Right lobe of liver (tissue), 4 donors: ENCODE measurements around the gene C1QTNF4.
"Not testable (repeated sequence)": the region's sequence is repeated elsewhere in the genome, so short reads cannot be mapped to it uniquely, and the experiment has no call there.

Source experiments
- POLR2A ChIP-seq: fragments of 450-650 bp; IDR thresholded peaks from one replicate; pipeline ENCODE4 v1.6.1; 2017; ENCODE audit warnings: antibody characterized with exemption, mild to moderate bottlenecking
- TF ChIP-seq, protein P1 (sequence below), 4 donors: fragments of 200-600 bp in 3 of 4; fragments of 450-650 bp in 1 of 4; IDR thresholded peaks; one replicate each; pipeline versions ENCODE4 v1.5.1 to v1.8.0; 2016 to 2022; ENCODE audit warnings: antibody characterized with exemption in 4 of 4, mild to moderate bottlenecking in 2 of 4
- donor health status: DM: no; HTN: no; CAD: no.
- donor health status: DM: no; HTN: no; CAD: no.
- donor health status: DM: no; HTN: yes; CAD: no.

GRCh38 chr11:47640506-47640905, 46.3 kb upstream of the C1QTNF4 start:
- TF ChIP-seq, protein P1, sequence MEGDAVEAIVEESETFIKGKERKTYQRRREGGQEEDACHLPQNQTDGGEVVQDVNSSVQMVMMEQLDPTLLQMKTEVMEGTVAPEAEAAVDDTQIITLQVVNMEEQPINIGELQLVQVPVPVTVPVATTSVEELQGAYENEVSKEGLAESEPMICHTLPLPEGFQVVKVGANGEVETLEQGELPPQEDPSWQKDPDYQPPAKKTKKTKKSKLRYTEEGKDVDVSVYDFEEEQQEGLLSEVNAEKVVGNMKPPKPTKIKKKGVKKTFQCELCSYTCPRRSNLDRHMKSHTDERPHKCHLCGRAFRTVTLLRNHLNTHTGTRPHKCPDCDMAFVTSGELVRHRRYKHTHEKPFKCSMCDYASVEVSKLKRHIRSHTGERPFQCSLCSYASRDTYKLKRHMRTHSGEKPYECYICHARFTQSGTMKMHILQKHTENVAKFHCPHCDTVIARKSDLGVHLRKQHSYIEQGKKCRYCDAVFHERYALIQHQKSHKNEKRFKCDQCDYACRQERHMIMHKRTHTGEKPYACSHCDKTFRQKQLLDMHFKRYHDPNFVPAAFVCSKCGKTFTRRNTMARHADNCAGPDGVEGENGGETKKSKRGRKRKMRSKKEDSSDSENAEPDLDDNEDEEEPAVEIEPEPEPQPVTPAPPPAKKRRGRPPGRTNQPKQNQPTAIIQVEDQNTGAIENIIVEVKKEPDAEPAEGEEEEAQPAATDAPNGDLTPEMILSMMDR (IDR thresholded peaks at IDR 0.05) = not testable (repeated sequence)
- not testable (repeated sequence) for TF ChIP-seq POLR2A
